A549 (cell line): ENCODE measurements around the gene ESR1.

Experiments used
- CEBPB ChIP-seq, 2 experiments: fragments of >200 bp in 1 of 2; sonication (Bioruptor Twin) in 1 of 2; formaldehyde crosslinking in 1 of 2; IDR thresholded peaks; 2 replicates each; pipeline ENCODE4 v1.6.1; 2012 to 2016
- CHD2 ChIP-seq: fragments of 150-350 bp; IDR thresholded peaks from 2 replicates; pipeline ENCODE4 v1.6.1; 2014; ENCODE audit warnings: low read length; ENCODE audit not compliant: partially characterized antibody
- EP300 ChIP-seq, 2 experiments: fragments of >200 bp; sonication (Bioruptor Twin); formaldehyde crosslinking; IDR thresholded peaks; 2 replicates in 1 of 2; 3 replicates in 1 of 2; pipeline ENCODE4 v1.6.1; 2016 to 2017
- HOXA7 ChIP-seq: fragments of 250-450 bp; sonication (Bioruptor Pico); IDR thresholded peaks from 2 replicates; pipeline ENCODE4 v1.5.0; 2020; ENCODE audit warnings: mild to moderate bottlenecking, moderate library complexity
- KDM5A ChIP-seq: fragments of 200-600 bp; sonication (generic); IDR thresholded peaks from 2 replicates; pipeline ENCODE4 v1.6.1; 2016; ENCODE audit warnings: antibody characterized with exemption, mild to moderate bottlenecking
- MAZ ChIP-seq: fragments of 150-350 bp; IDR thresholded peaks from 2 replicates; pipeline ENCODE4 v1.6.1; 2014; ENCODE audit warnings: antibody characterized with exemption, low read depth, low read length, borderline replicate concordance
- MYC ChIP-seq: IDR thresholded peaks from 2 replicates; pipeline ENCODE4 v1.6.1; 2012; ENCODE audit warnings: mild to moderate bottlenecking, inconsistent platforms, low read length, improper control_type of control experiment, borderline replicate concordance
- ZFP36 ChIP-seq: fragments of 450-650 bp; IDR thresholded peaks from 2 replicates; pipeline ENCODE4 v1.6.1; 2014; ENCODE audit warnings: borderline replicate concordance; ENCODE audit not compliant: partially characterized antibody
- TF ChIP-seq, protein P1 (sequence below): fragments of >200 bp; sonication (Bioruptor Twin); formaldehyde crosslinking; IDR thresholded peaks from 3 replicates; pipeline ENCODE4 v1.5.1; 2016
- TF ChIP-seq, protein P2 (sequence below): IDR thresholded peaks from 2 replicates; pipeline ENCODE4 v1.6.1; 2012

DNA sequence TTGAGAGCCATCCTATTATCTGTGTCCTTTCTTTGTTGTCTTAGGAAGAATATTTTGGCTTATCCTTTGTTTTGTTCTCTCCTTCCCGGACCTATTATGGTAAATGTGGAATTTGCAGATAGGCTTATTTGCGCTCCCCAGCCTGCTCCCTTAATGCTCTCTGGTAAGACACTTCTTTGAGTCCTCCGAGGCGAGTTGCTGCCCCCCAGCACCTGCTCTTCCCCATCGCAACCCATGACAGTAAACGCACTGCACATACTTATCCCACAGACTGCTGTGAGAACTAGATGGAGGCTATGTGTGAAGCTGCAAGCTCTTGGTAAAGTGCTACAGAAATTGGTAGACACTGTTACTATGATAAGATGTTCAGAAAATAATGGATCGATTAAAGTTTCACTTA, 47.0 kb upstream of the ESR1 start:
- no peak for TF ChIP-seq CEBPB (IDR thresholded peaks at IDR 0.05)
- TF ChIP-seq CHD2, result no peak
- no peak for TF ChIP-seq MYC
- no peak for TF ChIP-seq HOXA7 (CRISPR knock-in tag)
- TF ChIP-seq, protein P1, sequence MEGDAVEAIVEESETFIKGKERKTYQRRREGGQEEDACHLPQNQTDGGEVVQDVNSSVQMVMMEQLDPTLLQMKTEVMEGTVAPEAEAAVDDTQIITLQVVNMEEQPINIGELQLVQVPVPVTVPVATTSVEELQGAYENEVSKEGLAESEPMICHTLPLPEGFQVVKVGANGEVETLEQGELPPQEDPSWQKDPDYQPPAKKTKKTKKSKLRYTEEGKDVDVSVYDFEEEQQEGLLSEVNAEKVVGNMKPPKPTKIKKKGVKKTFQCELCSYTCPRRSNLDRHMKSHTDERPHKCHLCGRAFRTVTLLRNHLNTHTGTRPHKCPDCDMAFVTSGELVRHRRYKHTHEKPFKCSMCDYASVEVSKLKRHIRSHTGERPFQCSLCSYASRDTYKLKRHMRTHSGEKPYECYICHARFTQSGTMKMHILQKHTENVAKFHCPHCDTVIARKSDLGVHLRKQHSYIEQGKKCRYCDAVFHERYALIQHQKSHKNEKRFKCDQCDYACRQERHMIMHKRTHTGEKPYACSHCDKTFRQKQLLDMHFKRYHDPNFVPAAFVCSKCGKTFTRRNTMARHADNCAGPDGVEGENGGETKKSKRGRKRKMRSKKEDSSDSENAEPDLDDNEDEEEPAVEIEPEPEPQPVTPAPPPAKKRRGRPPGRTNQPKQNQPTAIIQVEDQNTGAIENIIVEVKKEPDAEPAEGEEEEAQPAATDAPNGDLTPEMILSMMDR, result no peak
- TF ChIP-seq, protein P2, sequence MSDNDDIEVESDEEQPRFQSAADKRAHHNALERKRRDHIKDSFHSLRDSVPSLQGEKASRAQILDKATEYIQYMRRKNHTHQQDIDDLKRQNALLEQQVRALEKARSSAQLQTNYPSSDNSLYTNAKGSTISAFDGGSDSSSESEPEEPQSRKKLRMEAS, result no peak
- no peak for TF ChIP-seq KDM5A
- no peak for TF ChIP-seq EP300 (IDR thresholded peaks at IDR 0.05)
- TF ChIP-seq ZFP36, result no peak
- no peak for TF ChIP-seq MAZ
